Measurements from ENCODE around the gene AVEN. TPM values are rescaled to one million over a fixed set of nuclear protein-coding genes. Genes with fewer than 3 reads are reported as not detected.

Gene AVEN
- polyA plus RNA-seq, 1 experiment: 22.2 TPM

- Histone ChIP-seq H3K9me3 (ENCODE audit: control insufficient read depth, insufficient read depth, low read length) (no peaks in the 10 kb centered on the region; the same call in 1 of the 2 replicates), H3K27me3 (ENCODE audit: control insufficient read depth, insufficient read depth, low read length) (no peaks in the 10 kb centered on the region), H3K27ac (ENCODE audit: low read depth, low read length) (no peak overlapping the region), H3K4me3 (ENCODE audit: low read depth, low read length) (no peak overlapping the region)
- POLR2A ChIA-PET: no interaction called here
- TF ChIP-seq CTCF (IDR thresholded peaks at IDR 0.05; ENCODE audit: low read depth, low read length): no peak
- no peak for DNase-seq (ENCODE audit: low read depth, low spot score)
- CTCF ChIA-PET: interaction anchor here (1.2 kb wide), 1 partner anchor 295 kb away, joined by 3 read pairs; no protein-coding TSS in a partner anchor
These were observed 6.8 kb downstream of the AVEN start for GRCh38 chr15:34031987-34032760.

- H3K27ac ChIP-seq (ENCODE audit: low read depth, low read length): no peak overlapping the region
- CTCF ChIA-PET: interaction anchor here (0.7 kb wide), 1 partner anchor 21 kb away, joined by 3 read pairs; no protein-coding TSS in a partner anchor
- DNase-seq (ENCODE audit: low read depth, low spot score): no peak
These were observed 11.4 kb downstream of the AVEN start for GRCh38 chr15:34027606-34028005.

GRCh38 chr15:34025252-34025651 is 13.8 kb downstream of the AVEN start:
- Histone ChIP-seq H3K9me3 (ENCODE audit: control insufficient read depth, insufficient read depth, low read length) (no peaks in the 10 kb centered on the region; the same call in 1 of the 2 replicates), H3K27ac (ENCODE audit: low read depth, low read length) (no peak overlapping the region), H3K27me3 (ENCODE audit: control insufficient read depth, insufficient read depth, low read length) (no peaks in the 10 kb centered on the region), H3K4me3 (ENCODE audit: low read depth, low read length) (no peak overlapping the region)
- no peak for DNase-seq (ENCODE audit: low read depth, low spot score)
- no peak for TF ChIP-seq CTCF (IDR thresholded peaks at IDR 0.05; ENCODE audit: low read depth, low read length)
- CTCF ChIA-PET: no interaction called here
- POLR2A ChIA-PET: no interaction called here

More at GRCh38 chr15:34027606-34028005, 11.4 kb downstream of the AVEN start:
- Histone ChIP-seq H3K9me3 (ENCODE audit: control insufficient read depth, insufficient read depth, low read length) (no peaks in the 10 kb centered on the region; the same call in 1 of the 2 replicates), H3K27me3 (ENCODE audit: control insufficient read depth, insufficient read depth, low read length) (no peaks in the 10 kb centered on the region), H3K4me3 (ENCODE audit: low read depth, low read length) (no peak overlapping the region)
- POLR2A ChIA-PET: no interaction called here
- TF ChIP-seq CTCF (IDR thresholded peaks at IDR 0.05; ENCODE audit: low read depth, low read length): no peak

- CTCF ChIA-PET: interaction anchor here (0.5 kb wide), 1 partner anchor 346 kb away, joined by 5 read pairs; no protein-coding TSS in a partner anchor
These were observed 15.1 kb downstream of the AVEN start for GRCh38 chr15:34023907-34024306.

More at GRCh38 chr15:34023907-34024306, 15.1 kb downstream of the AVEN start:
- DNase-seq (ENCODE audit: low read depth, low spot score): no peak
- no peak overlapping the region for H3K4me3 ChIP-seq (ENCODE audit: low read depth, low read length)
- H3K9me3 ChIP-seq (ENCODE audit: control insufficient read depth, insufficient read depth, low read length): no peaks in the 10 kb centered on the region
- no peak overlapping the region for H3K27ac ChIP-seq (ENCODE audit: low read depth, low read length)
- no peaks in the 10 kb centered on the region for H3K27me3 ChIP-seq (ENCODE audit: control insufficient read depth, insufficient read depth, low read length)
- no peak for TF ChIP-seq CTCF (IDR thresholded peaks at IDR 0.05; ENCODE audit: low read depth, low read length)
- POLR2A ChIA-PET: no interaction called here
